Activated CD4-positive, alpha-beta memory T cell treated with anti-CD3 and anti-CD28 coated beads, Interleukin-2, amount 10 ng/mL, durations not matched to agents 7 days and 5 days (primary cell): ENCODE results near the gene CDH23. TPM values are rescaled to one million over a fixed set of nuclear protein-coding genes. Genes with fewer than 3 reads are reported as not detected.

Source experiments
- CTCF ChIA-PET: fragments of 350-600 bp; sonication (Branson Sonifier 250); formaldehyde crosslinking; loops from one replicate; lab custom pipeline; 2021; ENCODE audit warnings: antibody characterized with exemption, inconsistent platforms; lab: Charles Lee
- POLR2A ChIA-PET: fragments of 350-600 bp; sonication (Branson Sonifier 250); formaldehyde crosslinking; loops from one replicate; lab custom pipeline; 2021; ENCODE audit warnings: antibody characterized with exemption; lab: Charles Lee
- DNase-seq: peaks from one replicate; pipeline ENCODE4 v3.0.0-alpha.2; 2020
- H3K27ac Mint-ChIP-seq: one replicate; pipeline ENCODE4 v1.8.0; 2021; ENCODE audit warnings: mild to moderate bottlenecking, mixed read lengths
- H3K27me3 Mint-ChIP-seq: one replicate; pipeline ENCODE4 v1.8.0; 2021; ENCODE audit warnings: mixed read lengths
- H3K36me3 Mint-ChIP-seq: one replicate; pipeline ENCODE4 v1.8.0; 2021; ENCODE audit warnings: low read depth, mixed read lengths
- H3K4me1 Mint-ChIP-seq: one replicate; pipeline ENCODE4 v1.8.0; 2021; ENCODE audit warnings: mixed read lengths
- H3K4me3 Mint-ChIP-seq: one replicate; pipeline ENCODE4 v1.8.0; 2021; ENCODE audit warnings: mild to moderate bottlenecking, mixed read lengths
- H3K9me3 Mint-ChIP-seq: one replicate; pipeline ENCODE4 v1.8.0; 2021; ENCODE audit warnings: mixed read lengths
- total RNA-seq, 2 experiments: library from RNA; stranded (reverse); gene quantifications; one replicate each; pipeline ENCODE4 v1.2.3, GENCODE V29; 2021

Gene CDH23
- total RNA-seq, 2 experiments from 2014 or later = 1.3 TPM

DNA sequence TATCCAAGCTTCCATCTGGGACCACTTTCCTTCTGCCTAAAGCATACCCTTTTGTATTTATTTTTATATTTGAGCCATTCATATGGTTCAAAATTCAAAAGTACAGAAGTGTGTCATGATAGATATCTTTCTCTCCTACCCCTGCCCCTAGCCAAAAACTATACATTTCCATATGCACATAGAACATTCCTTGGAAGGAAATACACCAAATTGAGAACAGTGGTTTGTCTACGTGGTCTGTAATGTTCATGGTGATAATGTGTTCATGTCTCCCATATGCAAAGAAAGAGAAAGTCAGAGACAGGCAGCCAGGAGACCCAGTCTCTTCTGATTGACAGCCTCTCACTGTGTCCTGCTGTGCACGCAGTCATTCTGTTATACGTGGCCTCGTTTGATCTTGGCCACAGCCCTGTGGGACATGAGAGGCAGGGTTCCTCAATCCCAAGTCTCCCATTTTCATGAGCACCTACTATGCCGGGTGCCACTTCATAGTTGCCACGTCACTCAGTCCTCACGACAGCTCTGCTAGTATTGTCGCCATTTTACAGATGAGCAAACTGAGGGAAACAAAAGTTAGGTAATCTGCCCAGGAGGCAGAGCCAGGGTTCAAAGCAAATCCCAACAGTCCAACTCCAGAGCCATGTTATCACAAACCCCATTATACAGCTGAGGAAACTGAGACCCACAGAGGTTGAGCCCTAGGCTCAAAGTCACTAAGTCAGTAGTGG lies 8.0 kb upstream of the CDH23 start:
- ChIA-PET POLR2A (interaction anchor here (2.7 kb wide), 1 partner anchor 12 kb away, joined by 10 read pairs; no protein-coding TSS in a partner anchor), CTCF (interaction anchor here (0.8 to 1.4 kb wide), 3 partner anchors 8 to 308 kb away, joined by 3 to 6 read pairs (median 5); no protein-coding TSS in a partner anchor)
- no peaks in the 10 kb centered on the region for H3K4me1 Mint-ChIP-seq
- no peak overlapping the region for H3K27ac Mint-ChIP-seq
- no peaks in the 10 kb centered on the region for H3K36me3 Mint-ChIP-seq
- H3K4me3 Mint-ChIP-seq = no peak overlapping the region
- H3K9me3 Mint-ChIP-seq = no peaks in the 10 kb centered on the region
- H3K27me3 Mint-ChIP-seq = peaks cover 41% of the 10 kb centered on the region
- DNase-seq = no peak

DNA sequence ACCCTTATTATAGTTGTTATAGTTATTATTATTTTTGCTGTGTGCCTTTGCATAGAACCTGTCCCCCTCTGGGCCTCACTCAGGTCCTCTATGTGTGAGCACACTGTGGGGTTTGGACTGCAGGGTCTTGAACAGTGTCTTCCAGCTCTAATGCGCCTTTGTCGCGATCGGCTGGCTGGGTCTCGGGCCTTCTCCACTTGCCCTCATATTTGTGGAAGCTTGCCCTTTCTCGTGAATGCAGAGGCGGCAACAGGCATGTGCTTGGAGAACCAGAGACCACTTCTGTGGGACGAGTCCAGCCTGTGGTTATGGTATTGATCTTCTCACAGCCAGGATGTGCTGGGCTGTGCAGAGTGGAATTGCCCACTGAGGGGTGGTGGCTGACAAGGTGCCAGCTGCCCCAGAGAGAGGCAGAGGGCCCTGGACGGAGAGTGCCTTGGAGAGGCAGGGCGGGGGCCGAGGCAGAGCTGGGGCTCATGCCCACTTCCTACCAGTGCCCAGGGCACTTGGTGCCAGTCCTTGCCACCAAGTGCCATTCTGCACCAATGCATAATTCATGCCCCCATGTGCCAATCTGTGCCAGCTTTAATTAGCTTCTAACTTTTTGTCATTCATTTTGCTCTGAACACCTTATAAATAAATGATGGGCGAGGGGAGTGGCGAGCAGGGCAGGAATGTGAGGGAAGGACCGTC lies 6.8 kb upstream of the CDH23 start:
- H3K27me3 Mint-ChIP-seq = peaks cover 48% of the 10 kb centered on the region
- ChIA-PET CTCF (interaction anchor here (0.6 to 1.4 kb wide), 3 partner anchors 9 to 662 kb away, joined by 3 to 6 read pairs (median 5); no protein-coding TSS in a partner anchor), POLR2A (interaction anchor here (2.7 kb wide), 1 partner anchor 13 kb away, joined by 10 read pairs; no protein-coding TSS in a partner anchor)
- H3K9me3 Mint-ChIP-seq = no peaks in the 10 kb centered on the region
- DNase-seq = no peak
- H3K4me1 Mint-ChIP-seq = no peaks in the 10 kb centered on the region
- H3K4me3 Mint-ChIP-seq = no peak overlapping the region
- H3K36me3 Mint-ChIP-seq = no peaks in the 10 kb centered on the region
- H3K27ac Mint-ChIP-seq = no peak overlapping the region

DNA sequence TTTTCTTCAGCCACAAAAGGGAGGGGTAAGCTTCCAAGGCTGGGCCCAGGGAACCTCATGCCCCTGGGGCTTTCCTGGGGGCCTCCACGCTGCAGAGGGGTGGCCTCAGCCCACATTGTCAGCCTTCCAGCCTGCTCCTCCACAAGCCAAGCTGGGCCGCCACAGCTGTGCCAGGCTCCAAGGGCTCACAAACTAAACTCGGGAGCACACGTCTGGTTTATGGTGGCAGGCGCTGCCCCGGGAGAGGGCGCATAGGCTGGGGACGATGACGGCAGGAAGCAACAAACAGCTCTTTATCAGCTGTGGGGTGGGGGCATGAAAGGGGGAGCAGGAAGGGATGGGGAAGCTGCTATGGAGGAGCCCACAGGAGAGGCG lies 6.3 kb upstream of the CDH23 start:
- no peak for DNase-seq
- ChIA-PET CTCF (interaction anchor here (1.4 kb wide), 1 partner anchor 10 kb away, joined by 6 read pairs; no protein-coding TSS in a partner anchor), POLR2A (interaction anchor here (2.7 kb wide), 1 partner anchor 14 kb away, joined by 10 read pairs; no protein-coding TSS in a partner anchor)
- Mint-ChIP-seq H3K36me3 (no peaks in the 10 kb centered on the region), H3K27ac (no peak overlapping the region), H3K27me3 (peaks cover 53% of the 10 kb centered on the region), H3K9me3 (no peaks in the 10 kb centered on the region), H3K4me3 (no peak overlapping the region), H3K4me1 (no peaks in the 10 kb centered on the region)

DNA sequence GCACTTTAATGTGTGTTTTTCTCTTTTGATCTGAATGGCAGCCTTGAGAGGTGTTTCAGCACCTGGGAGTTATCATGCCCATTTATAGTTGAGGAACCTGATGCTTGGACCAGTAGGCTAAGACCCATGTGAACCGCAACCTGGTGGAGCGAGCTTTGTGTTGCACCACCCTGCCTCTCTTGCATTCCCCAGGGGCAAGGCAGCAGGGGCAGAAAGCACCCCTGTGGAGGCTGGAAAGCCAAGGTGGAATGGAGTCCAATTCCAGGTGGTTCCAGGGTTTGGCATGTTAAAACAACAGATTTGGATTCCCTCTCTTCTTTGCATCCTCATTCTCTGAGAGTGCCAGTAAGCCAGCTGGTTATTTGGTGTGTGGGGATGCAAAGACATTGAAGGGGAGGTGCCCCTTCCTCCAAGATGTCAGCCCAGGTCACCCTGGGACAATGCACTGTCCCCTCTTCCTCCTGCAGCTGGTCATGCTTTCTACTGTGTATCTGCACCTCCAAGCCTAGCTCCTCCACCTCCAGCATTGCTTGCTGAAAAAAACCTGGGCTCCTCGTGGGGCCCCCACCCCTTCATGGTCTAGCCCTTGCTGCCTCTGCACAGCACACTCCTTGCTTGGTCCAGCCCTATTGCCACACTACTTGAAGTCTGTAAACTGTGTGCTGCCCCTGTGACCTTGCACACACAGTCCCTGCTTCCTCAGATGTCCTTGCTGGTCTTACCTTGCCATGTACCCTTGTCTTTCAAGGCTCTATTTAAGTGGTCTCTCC lies 5.6 kb upstream of the CDH23 start:
- peaks cover 60% of the 10 kb centered on the region for H3K27me3 Mint-ChIP-seq
- H3K9me3 Mint-ChIP-seq = no peaks in the 10 kb centered on the region
- H3K36me3 Mint-ChIP-seq = no peaks in the 10 kb centered on the region
- no peak overlapping the region for H3K27ac Mint-ChIP-seq
- DNase-seq = no peak
- CTCF ChIA-PET = no interaction called here
- no peak overlapping the region for H3K4me3 Mint-ChIP-seq
- peaks cover 1% of the 10 kb centered on the region for H3K4me1 Mint-ChIP-seq
- POLR2A ChIA-PET = interaction anchor here (2.7 kb wide), 1 partner anchor 15 kb away, joined by 10 read pairs; no protein-coding TSS in a partner anchor

DNA sequence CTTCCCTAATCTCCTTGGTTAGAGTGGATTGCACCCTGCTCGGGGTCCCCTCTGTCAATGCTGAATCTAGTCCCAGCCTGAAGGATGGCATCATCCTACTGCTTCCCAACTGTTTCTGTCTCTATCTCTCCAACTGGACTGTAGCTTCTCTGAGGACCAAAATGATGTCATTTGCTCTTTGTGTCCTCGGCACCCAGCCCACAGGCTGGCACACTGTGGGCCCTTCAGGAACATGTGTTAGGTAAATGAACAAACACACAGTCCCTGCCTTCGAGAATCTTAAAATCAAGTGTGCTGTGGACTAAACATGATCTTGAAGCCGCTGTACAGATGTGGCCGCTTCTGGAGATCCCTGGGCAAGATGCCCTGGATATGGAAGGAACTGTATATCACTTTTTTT lies 5.0 kb upstream of the CDH23 start:
- H3K36me3 Mint-ChIP-seq = no peaks in the 10 kb centered on the region
- ChIA-PET CTCF (interaction anchor here (1.2 kb wide), 1 partner anchor 8 kb away, joined by 3 read pairs; no protein-coding TSS in a partner anchor), POLR2A (interaction anchor here (2.7 kb wide), 1 partner anchor 15 kb away, joined by 10 read pairs; no protein-coding TSS in a partner anchor)
- no peak overlapping the region for H3K4me3 Mint-ChIP-seq
- DNase-seq = no peak
- H3K9me3 Mint-ChIP-seq = no peaks in the 10 kb centered on the region
- peaks cover 61% of the 10 kb centered on the region for H3K27me3 Mint-ChIP-seq
- no peak overlapping the region for H3K27ac Mint-ChIP-seq
- peaks cover 1% of the 10 kb centered on the region for H3K4me1 Mint-ChIP-seq

DNA sequence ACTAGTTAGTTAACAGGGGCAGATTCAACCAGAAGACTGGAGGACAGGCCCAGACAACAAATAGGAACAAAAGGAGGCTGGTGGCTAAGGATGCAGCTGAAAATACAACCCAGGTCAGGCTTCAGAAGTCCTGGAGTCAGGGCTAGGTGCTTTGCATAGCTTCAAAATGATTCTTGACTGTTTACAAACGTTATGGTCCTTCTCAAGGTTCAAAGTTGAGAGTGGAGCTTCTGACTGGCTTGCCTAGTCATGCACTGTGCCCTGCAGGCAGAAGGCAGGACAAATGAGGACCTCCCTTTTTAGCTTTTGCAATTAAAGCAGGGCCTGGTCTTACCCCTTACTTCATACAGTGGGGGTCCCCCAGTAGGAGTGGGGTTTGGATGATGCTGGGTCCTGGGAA lies 4.4 kb upstream of the CDH23 start:
- H3K27me3 Mint-ChIP-seq = peaks cover 63% of the 10 kb centered on the region
- POLR2A ChIA-PET = no interaction called here
- H3K27ac Mint-ChIP-seq = no peak overlapping the region
- no peak overlapping the region for H3K4me3 Mint-ChIP-seq
- CTCF ChIA-PET = interaction anchor here (1.2 kb wide), 1 partner anchor 9 kb away, joined by 3 read pairs; no protein-coding TSS in a partner anchor
- H3K9me3 Mint-ChIP-seq = no peaks in the 10 kb centered on the region
- DNase-seq = no peak
- peaks cover 1% of the 10 kb centered on the region for H3K4me1 Mint-ChIP-seq
- no peaks in the 10 kb centered on the region for H3K36me3 Mint-ChIP-seq

DNA sequence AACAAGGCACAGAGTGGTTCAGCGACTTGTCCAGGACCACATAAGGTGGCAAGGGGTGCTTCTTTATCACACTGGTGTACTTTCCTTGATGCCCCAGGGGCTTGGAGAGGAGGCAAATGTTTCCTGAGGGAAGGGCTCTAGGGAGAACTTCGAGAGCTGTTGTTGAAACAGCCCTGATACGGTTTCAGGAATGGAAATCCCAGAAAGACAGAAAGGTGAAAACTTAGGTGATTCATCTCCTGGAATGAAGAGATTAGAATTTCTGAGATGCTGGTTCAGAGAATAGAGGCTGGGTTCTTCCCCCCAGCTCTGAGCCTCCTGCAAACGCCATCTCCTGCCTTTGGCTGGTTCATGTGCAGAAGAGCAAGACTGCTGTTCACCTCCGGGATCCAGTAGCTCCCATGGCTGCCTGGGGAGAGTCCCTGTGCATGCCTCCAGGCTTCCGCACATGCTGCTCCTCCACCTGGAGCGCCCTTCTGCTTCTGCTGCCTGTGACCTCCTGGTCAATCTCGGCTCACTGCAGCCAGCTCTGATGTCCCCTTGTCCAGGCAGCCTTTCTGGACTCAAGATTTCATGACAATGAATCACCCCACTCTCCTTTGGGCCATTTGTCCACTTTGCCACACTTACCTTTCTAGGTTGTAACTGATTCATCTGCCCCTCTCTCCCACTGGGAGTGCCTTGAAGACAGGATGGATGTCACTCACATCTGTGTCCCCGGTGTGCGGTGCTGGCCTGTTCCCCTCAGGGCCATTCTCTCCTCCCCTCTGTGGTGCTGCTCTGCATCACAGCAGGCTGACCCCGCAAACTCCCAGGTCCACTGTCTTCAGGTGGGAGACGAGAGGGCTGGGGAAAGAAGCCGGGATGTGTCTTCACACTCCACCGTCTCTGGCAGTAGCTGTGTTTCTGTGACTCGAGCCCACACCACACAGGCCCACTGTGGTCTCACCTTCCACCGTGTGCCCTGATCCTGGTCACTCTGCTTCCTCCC lies 3.6 kb upstream of the CDH23 start:
- peaks cover 66% of the 10 kb centered on the region for H3K27me3 Mint-ChIP-seq
- no peaks in the 10 kb centered on the region for H3K36me3 Mint-ChIP-seq
- H3K4me3 Mint-ChIP-seq = no peak overlapping the region
- POLR2A ChIA-PET = no interaction called here
- H3K4me1 Mint-ChIP-seq = peaks cover 7% of the 10 kb centered on the region
- CTCF ChIA-PET = interaction anchor here (1.2 kb wide), 1 partner anchor 9 kb away, joined by 3 read pairs; no protein-coding TSS in a partner anchor
- no peak overlapping the region for H3K27ac Mint-ChIP-seq
- H3K9me3 Mint-ChIP-seq = no peaks in the 10 kb centered on the region
- no peak for DNase-seq

DNA sequence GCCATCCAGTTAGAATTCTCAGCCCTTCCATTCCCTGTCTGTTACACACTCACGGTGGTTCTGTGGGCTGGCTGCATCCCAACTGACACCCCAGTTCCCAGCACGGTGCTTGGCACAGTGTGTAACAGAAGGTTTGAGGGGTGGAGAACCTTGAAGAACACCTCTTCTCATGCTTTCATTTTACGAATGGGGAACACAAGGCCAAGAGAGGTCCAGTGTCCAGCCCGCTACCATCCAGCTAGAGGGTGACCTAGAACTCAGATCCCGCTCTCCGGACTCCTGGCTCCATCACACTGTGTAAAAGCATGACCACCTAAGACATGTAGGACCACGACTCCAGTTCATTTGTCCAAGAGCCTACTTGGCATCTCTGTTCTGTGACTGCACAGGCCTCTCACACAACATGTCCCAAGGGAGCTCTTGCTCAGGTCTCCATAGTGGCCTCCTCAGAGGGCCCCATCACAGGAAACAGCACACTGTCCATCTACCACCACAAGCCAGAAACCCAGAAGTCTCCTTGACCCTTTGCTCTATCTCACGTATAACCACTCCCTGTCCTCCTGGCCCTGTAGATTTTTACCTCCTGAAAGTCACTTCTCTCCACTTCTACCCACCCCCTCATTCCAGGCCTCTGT lies 2.8 kb upstream of the CDH23 start:
- ChIA-PET CTCF (no interaction called here), POLR2A (no interaction called here)
- H3K27me3 Mint-ChIP-seq = peaks cover 69% of the 10 kb centered on the region
- DNase-seq = no peak
- H3K4me1 Mint-ChIP-seq = peaks cover 8% of the 10 kb centered on the region
- no peaks in the 10 kb centered on the region for H3K36me3 Mint-ChIP-seq
- H3K27ac Mint-ChIP-seq = no peak overlapping the region
- no peak overlapping the region for H3K4me3 Mint-ChIP-seq
- H3K9me3 Mint-ChIP-seq = no peaks in the 10 kb centered on the region

DNA sequence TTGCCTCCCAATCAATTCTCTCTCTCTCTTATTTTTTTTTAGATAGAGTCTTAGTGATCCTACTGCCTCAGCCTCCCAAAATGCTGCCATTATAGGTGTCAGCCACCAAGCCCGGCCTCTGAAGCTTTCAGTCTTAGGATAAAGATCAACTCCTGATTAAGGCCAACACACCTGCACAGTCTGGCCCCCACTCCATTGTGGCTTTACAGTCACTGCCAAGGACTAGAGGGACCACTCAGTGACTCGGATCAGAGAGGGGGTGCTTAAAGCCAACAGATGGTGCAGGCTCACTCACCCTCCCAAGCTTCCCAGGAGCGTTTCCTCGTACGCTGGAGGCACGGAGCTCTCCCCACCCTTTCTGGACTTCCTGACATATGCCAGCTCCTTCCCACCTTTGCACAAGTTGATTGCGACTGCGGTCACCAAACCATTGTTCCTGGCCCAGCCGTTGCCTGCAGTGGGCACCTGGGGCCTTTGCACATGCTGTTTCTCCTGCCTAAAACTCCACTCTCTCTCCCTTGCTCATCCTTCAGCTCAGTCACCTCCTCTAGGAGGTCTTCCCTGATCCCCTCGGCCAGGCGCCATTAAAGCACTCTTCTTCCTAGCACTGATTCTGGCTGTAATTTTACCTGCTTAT lies 1.7 kb upstream of the CDH23 start:
- Mint-ChIP-seq H3K27ac (no peak overlapping the region), H3K9me3 (no peaks in the 10 kb centered on the region), H3K4me3 (no peak overlapping the region), H3K36me3 (no peaks in the 10 kb centered on the region), H3K4me1 (peaks cover 8% of the 10 kb centered on the region), H3K27me3 (peaks cover 71% of the 10 kb centered on the region)
- DNase-seq = no peak
- ChIA-PET POLR2A (no interaction called here), CTCF (interaction anchor here (0.8 to 1.4 kb wide), 3 partner anchors 11 to 175 kb away, joined by 3 to 6 read pairs (median 5); partner anchors contain the start of gene SLC29A3)

DNA sequence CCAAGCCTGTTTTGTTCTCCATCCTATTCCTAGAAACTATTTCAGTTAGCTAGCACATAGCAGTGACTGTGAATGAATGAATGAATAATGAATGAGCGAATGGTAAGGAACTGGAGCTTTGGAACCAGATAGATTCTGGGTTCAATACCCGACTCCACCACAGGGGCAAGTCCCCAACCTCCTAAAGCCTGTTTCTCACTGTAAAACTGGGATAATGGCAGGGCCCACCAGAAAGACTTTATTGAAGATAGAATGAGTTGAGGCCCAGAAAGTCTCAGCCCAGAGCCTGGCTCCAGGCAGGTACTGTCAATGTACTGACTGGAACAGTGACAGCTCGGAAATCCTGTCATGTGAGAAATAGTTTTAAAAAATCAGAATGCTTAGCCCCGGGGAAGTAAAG lies 1.1 kb upstream of the CDH23 start:
- no peak overlapping the region for H3K27ac Mint-ChIP-seq
- H3K36me3 Mint-ChIP-seq = no peaks in the 10 kb centered on the region
- ChIA-PET CTCF (interaction anchor here (0.8 to 1.4 kb wide), 3 partner anchors 11 to 174 kb away, joined by 3 to 6 read pairs (median 5); partner anchors contain the start of gene SLC29A3), POLR2A (no interaction called here)
- H3K27me3 Mint-ChIP-seq = peaks cover 70% of the 10 kb centered on the region
- H3K9me3 Mint-ChIP-seq = no peaks in the 10 kb centered on the region
- DNase-seq = no peak
- H3K4me3 Mint-ChIP-seq = no peak overlapping the region
- peaks cover 8% of the 10 kb centered on the region for H3K4me1 Mint-ChIP-seq
